CD14-positive monocyte (primary cell): ENCODE measurements around the gene SLC12A9. TPM values are rescaled to one million over a fixed set of nuclear protein-coding genes. Genes with fewer than 3 reads are reported as not detected.
A peak's percentile ranks its signal among the peaks of the same experiment; 100 is the strongest.

Experiments used
- DNase-seq, 3 donors: peaks; one replicate each; pipeline ENCODE4 v3.0.0-alpha.2; 2011 to 2022
- H2AFZ ChIP-seq: 2 replicates; pipeline ENCODE4 v1.6.0; 2012; ENCODE audit warnings: mild to moderate bottlenecking, low read depth, low read length, inconsistent platforms; ENCODE audit not compliant: insufficient read depth, poor library complexity, severe bottlenecking
- H3K27ac ChIP-seq, 2 donors: 1 replicate in 1 of 2; 2 replicates in 1 of 2; pipeline ENCODE4 v1.5.1; 2012 to 2013; ENCODE audit warnings: low read length in 2 of 2, control low read depth in 1 of 2, inconsistent platforms in 1 of 2, low read depth in 1 of 2, mild to moderate bottlenecking in 1 of 2
- H3K27me3 ChIP-seq, 2 donors: one replicate each; pipeline versions ENCODE4 v1.6.0 to v1.6.1; 2011 to 2013; ENCODE audit warnings: low read length in 2 of 2; ENCODE audit not compliant: control insufficient read depth in 2 of 2, insufficient read depth in 2 of 2
- H3K36me3 ChIP-seq, 2 donors: replicated peaks in 1 of 2; 1 replicate in 1 of 2; 2 replicates in 1 of 2; pipeline versions ENCODE4 v1.5.1 to v1.6.1; 2012 to 2013; ENCODE audit warnings: low read length in 2 of 2, control low read depth in 1 of 2, inconsistent platforms in 1 of 2, mild to moderate bottlenecking in 1 of 2; ENCODE audit not compliant: insufficient read depth in 2 of 2, control insufficient read depth in 1 of 2
- H3K4me1 ChIP-seq, 2 donors: 1 replicate in 1 of 2; 2 replicates in 1 of 2; pipeline versions ENCODE4 v1.5.1 to v1.6.1; 2012 to 2013; ENCODE audit warnings: low read length in 2 of 2, control low read depth in 1 of 2, inconsistent platforms in 1 of 2, mild to moderate bottlenecking in 1 of 2, moderate library complexity in 1 of 2; ENCODE audit not compliant: insufficient read depth in 2 of 2, control insufficient read depth in 1 of 2
- H3K4me2 ChIP-seq: replicated peaks from 2 replicates; pipeline ENCODE3; 2012; ENCODE audit warnings: low read length, moderate library complexity, mild to moderate bottlenecking; ENCODE audit not compliant: poor library complexity, severe bottlenecking; ENCODE audit errors: extremely low read depth
- H3K4me3 ChIP-seq, 3 experiments: fragments of 200-600 bp in 1 of 3; sonication (generic) in 1 of 3; replicated peaks in 1 of 3; 1 replicate in 2 of 3; 2 replicates in 1 of 3; pipeline ENCODE4 v1.5.1; 2011 to 2013; ENCODE audit warnings: low read length in 3 of 3, mild to moderate bottlenecking in 3 of 3, control low read depth in 2 of 3, low read depth in 2 of 3, inconsistent platforms in 1 of 3, moderate library complexity in 1 of 3
- H3K79me2 ChIP-seq: 2 replicates; pipeline ENCODE4 v1.6.0; 2012; ENCODE audit warnings: mild to moderate bottlenecking, control low read depth, inconsistent platforms, low read length, moderate library complexity; ENCODE audit not compliant: insufficient read depth
- H3K9ac ChIP-seq: 2 replicates; pipeline ENCODE4 v1.6.0; 2017; ENCODE audit warnings: low read length, mild to moderate bottlenecking; ENCODE audit not compliant: insufficient read depth, poor library complexity, severe bottlenecking
- H3K9me3 ChIP-seq, 2 donors: replicated peaks in 1 of 2; 1 replicate in 1 of 2; 2 replicates in 1 of 2; pipeline versions ENCODE4 v1.5.1 to v1.6.1; 2012 to 2013; ENCODE audit warnings: low read length in 2 of 2, control low read depth in 1 of 2; ENCODE audit not compliant: control insufficient read depth in 1 of 2, insufficient read depth in 1 of 2
- H4K20me1 ChIP-seq: 2 replicates; pipeline ENCODE4 v1.6.0; 2012; ENCODE audit warnings: mild to moderate bottlenecking, low read length, control low read depth, moderate library complexity; ENCODE audit not compliant: insufficient read depth
- H3K27ac Mint-ChIP-seq, 7 donors: one replicate each; pipeline ENCODE4 v1.8.0; 2020; ENCODE audit warnings: mild to moderate bottlenecking in 7 of 7, mixed read lengths in 7 of 7, moderate library complexity in 6 of 7, inconsistent platforms in 2 of 7
- H3K27me3 Mint-ChIP-seq, 3 donors: one replicate each; pipeline ENCODE4 v1.8.0; 2021 to 2022; ENCODE audit warnings: low read depth in 3 of 3, mild to moderate bottlenecking in 3 of 3, mixed read lengths in 3 of 3, moderate library complexity in 3 of 3, inconsistent platforms in 1 of 3
- H3K36me3 Mint-ChIP-seq, 2 donors: one replicate each; pipeline ENCODE4 v1.8.0; 2020; ENCODE audit warnings: mixed read lengths in 2 of 2, inconsistent platforms in 1 of 2, mild to moderate bottlenecking in 1 of 2
- H3K4me1 Mint-ChIP-seq: one replicate; pipeline ENCODE4 v1.8.0; 2020; ENCODE audit warnings: mild to moderate bottlenecking, mixed read lengths
- H3K4me3 Mint-ChIP-seq, 2 donors: one replicate each; pipeline ENCODE4 v1.8.0; 2020; ENCODE audit warnings: mild to moderate bottlenecking in 2 of 2, mixed read lengths in 2 of 2, moderate library complexity in 1 of 2
- H3K9me3 Mint-ChIP-seq, 7 donors: one replicate each; pipeline ENCODE4 v1.8.0; 2020 to 2022; ENCODE audit warnings: mixed read lengths in 7 of 7, mild to moderate bottlenecking in 6 of 7, moderate library complexity in 6 of 7, inconsistent platforms in 2 of 7
- WGBS: methylation state at CpG from one replicate; pipeline ENCODE4 v1.1.5; 2013; ENCODE audit warnings: missing lambda C conversion rate; ENCODE audit not compliant: insufficient coverage; 5-methylcytosine and 5-hydroxymethylcytosine counted together
- intact Hi-C, 2 donors: fragments of 100-400 bp; cut with micrococcal nuclease; formaldehyde crosslinking; loops; one replicate each; pipeline versions ENCODE4 v1.15.0 to v1.15.1; 2023
- polyA plus RNA-seq, 3 donors: library from polyadenylated mRNA; depleted of rRNA in 1 of 3; unstranded in 2 of 3; stranded (reverse) in 1 of 3; fragments of 300-500 nt in 2 of 3; fragments of >200 nt in 1 of 3; fragmentation: Illumina TruSeq in 2 of 3; gene quantifications; 1 replicate in 2 of 3; 2 replicates in 1 of 3; pipeline ENCODE4 v1.2.3, GENCODE V29; 2012 to 2021
- TF ChIP-seq, protein P1 (sequence below): fragments of 200-600 bp; IDR thresholded peaks from one replicate; pipeline ENCODE4 v1.8.0; 2022; ENCODE audit warnings: antibody characterized with exemption, mild to moderate bottlenecking

The SLC12A9 gene
- polyA plus RNA-seq, 3 donors: 18.8 to 119 (median 19.3) TPM

GRCh38 chr7:100822236-100823139 lies 30.0 kb upstream of the SLC12A9 start:
- peaks cover 0 to 2% of the 10 kb centered on the region in 2 donors for H3K36me3 Mint-ChIP-seq
- H3K4me1 ChIP-seq: peaks cover 21 to 28% of the 10 kb centered on the region in 2 donors
- DNase-seq: no peak
- no peak overlapping the region for H3K4me3 Mint-ChIP-seq
- no peaks in the 10 kb centered on the region for H4K20me1 ChIP-seq
- TF ChIP-seq, protein P1, sequence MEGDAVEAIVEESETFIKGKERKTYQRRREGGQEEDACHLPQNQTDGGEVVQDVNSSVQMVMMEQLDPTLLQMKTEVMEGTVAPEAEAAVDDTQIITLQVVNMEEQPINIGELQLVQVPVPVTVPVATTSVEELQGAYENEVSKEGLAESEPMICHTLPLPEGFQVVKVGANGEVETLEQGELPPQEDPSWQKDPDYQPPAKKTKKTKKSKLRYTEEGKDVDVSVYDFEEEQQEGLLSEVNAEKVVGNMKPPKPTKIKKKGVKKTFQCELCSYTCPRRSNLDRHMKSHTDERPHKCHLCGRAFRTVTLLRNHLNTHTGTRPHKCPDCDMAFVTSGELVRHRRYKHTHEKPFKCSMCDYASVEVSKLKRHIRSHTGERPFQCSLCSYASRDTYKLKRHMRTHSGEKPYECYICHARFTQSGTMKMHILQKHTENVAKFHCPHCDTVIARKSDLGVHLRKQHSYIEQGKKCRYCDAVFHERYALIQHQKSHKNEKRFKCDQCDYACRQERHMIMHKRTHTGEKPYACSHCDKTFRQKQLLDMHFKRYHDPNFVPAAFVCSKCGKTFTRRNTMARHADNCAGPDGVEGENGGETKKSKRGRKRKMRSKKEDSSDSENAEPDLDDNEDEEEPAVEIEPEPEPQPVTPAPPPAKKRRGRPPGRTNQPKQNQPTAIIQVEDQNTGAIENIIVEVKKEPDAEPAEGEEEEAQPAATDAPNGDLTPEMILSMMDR: no peak
- H3K9me3 ChIP-seq: no peaks in the 10 kb centered on the region
- no peak overlapping the region for H3K27ac Mint-ChIP-seq
- H3K36me3 ChIP-seq: no peaks in the 10 kb centered on the region
- H3K9ac ChIP-seq: no peak overlapping the region
- peaks cover 0 to 4% (median 1%) of the 10 kb centered on the region in 7 donors for H3K9me3 Mint-ChIP-seq
- H3K27me3 Mint-ChIP-seq: peaks cover 29 to 36% (median 31%) of the 10 kb centered on the region in 3 donors
- H3K4me2 ChIP-seq: no peak overlapping the region
- H3K79me2 ChIP-seq: no peaks in the 10 kb centered on the region
- intact Hi-C loops: no loop called here
- H3K4me1 Mint-ChIP-seq: peaks cover 17% of the 10 kb centered on the region
- WGBS: 96% methylated on average over 39 of the region's 43 CpGs
- no peak overlapping the region for H3K27ac ChIP-seq
- no peak overlapping the region for H2AFZ ChIP-seq
- no peak overlapping the region for H3K4me3 ChIP-seq
- H3K27me3 ChIP-seq: peaks cover 7 to 30% of the 10 kb centered on the region in 2 donors

DNA sequence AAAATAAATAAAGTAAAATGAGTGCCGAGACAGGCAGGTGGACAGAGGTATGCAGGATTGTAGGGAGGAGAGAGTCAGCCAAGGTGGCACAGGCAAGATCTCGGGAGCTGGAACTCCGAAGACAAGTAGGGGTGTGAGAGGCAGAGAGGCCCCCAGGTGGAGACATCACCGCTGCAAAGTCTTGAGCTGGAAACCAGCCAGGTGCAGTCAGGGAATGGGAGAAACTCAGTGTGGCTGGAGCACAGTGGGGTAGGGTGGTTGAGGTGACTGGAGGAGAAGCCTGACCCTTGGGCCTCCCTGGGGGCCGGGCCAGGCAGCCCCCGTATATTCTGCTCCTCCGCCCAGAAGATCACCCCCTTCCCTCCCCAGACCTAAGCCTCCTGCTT lies 29.4 kb upstream of the SLC12A9 start:
- no peak for DNase-seq
- H3K4me1 Mint-ChIP-seq: peaks cover 22% of the 10 kb centered on the region
- H3K9me3 Mint-ChIP-seq: peaks cover 2 to 9% (median 6%) of the 10 kb centered on the region in 7 donors
- TF ChIP-seq, protein P1: no peak
- 94% methylated on average over 2 of the region's 7 CpGs for WGBS
- H3K4me2 ChIP-seq: no peak overlapping the region
- H3K36me3 Mint-ChIP-seq: peaks cover 3 to 7% of the 10 kb centered on the region in 2 donors
- intact Hi-C loops: no loop called here
- peaks cover 0 to 4% of the 10 kb centered on the region in 2 donors for H3K9me3 ChIP-seq
- H3K79me2 ChIP-seq: no peaks in the 10 kb centered on the region
- peaks cover 13 to 37% of the 10 kb centered on the region in 2 donors for H3K27me3 ChIP-seq
- H3K9ac ChIP-seq: no peak overlapping the region
- H4K20me1 ChIP-seq: no peaks in the 10 kb centered on the region
- H3K4me3 ChIP-seq: no peak overlapping the region
- H3K27ac ChIP-seq: no peak overlapping the region
- no peaks in the 10 kb centered on the region for H3K36me3 ChIP-seq
- H3K27ac Mint-ChIP-seq: peak overlapping the region in 1 of 7 donors; percentile 56
- peaks cover 35 to 41% (median 37%) of the 10 kb centered on the region in 3 donors for H3K27me3 Mint-ChIP-seq
- no peak overlapping the region for H2AFZ ChIP-seq
- H3K4me1 ChIP-seq: peaks cover 27 to 33% of the 10 kb centered on the region in 2 donors
- H3K4me3 Mint-ChIP-seq: peak overlapping the region in 1 of 2 donors; percentile 61
